WTC11 (cell line): ENCODE measurements around the gene UBB.

ENCODE experiments used
- CTCF ChIP-seq: fragments of 200-600 bp; IDR thresholded peaks from 2 replicates; pipeline ENCODE4 v1.8.0; 2022; ENCODE audit warnings: antibody characterized with exemption
- TF ChIP-seq, protein P1 (sequence below): fragments of 250-450 bp; sonication (Bioruptor Pico); IDR thresholded peaks from 2 replicates; pipeline ENCODE4 v2.1.2; 2022; ENCODE audit warnings: mild to moderate bottlenecking, moderate library complexity
- TF ChIP-seq, protein P2 (sequence below): sonication (generic); formaldehyde crosslinking; IDR thresholded peaks from 2 replicates; pipeline ENCODE4 v1.8.0; 2022; ENCODE audit warnings: mild to moderate bottlenecking, missing genetic modification reagents

DNA sequence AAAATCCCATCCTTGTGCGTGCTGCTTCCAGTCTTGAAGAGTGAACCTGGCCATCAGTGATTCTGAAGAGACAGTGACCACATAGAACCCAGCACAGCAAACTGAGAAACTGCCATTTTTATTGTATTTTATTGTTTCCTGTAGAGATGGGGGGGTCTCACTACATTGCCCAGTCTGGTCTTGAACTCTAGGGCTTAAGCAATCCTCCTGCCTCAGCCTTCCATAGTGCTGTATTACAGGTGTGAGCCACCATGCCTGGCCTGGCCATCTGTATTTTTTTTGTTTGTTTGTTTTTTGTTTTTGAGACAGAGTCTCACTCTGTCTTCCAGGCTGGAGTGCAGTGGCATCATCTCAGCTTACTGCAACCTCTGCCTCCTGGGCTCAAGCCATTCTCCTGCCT is 41.5 kb upstream of the UBB start:
- TF ChIP-seq, protein P1, sequence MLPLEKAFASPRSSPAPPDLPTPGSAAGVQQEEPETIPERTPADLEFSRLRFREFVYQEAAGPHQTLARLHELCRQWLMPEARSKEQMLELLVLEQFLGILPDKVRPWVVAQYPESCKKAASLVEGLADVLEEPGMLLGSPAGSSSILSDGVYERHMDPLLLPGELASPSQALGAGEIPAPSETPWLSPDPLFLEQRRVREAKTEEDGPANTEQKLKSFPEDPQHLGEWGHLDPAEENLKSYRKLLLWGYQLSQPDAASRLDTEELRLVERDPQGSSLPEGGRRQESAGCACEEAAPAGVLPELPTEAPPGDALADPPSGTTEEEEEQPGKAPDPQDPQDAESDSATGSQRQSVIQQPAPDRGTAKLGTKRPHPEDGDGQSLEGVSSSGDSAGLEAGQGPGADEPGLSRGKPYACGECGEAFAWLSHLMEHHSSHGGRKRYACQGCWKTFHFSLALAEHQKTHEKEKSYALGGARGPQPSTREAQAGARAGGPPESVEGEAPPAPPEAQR, result no peak
- TF ChIP-seq, protein P2, sequence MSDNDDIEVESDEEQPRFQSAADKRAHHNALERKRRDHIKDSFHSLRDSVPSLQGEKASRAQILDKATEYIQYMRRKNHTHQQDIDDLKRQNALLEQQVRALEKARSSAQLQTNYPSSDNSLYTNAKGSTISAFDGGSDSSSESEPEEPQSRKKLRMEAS (CRISPR knock-in tag), result no peak
- TF ChIP-seq CTCF, result no peak
